ENCODE data around the gene TMEM245. TPM values are rescaled to one million over a fixed set of nuclear protein-coding genes. Genes with fewer than 3 reads are reported as not detected.

TMEM245 gene
- polyA plus RNA-seq, 1 experiment = 30.4 TPM

GRCh38 chr9:109012876-109013678, 106.7 kb downstream of the TMEM245 start, which contains the start of gene CTNNAL1:
Gene CTNNAL1 (minus strand): TSS chr9:109013499. CDS start chr9:109013442, 57 bp downstream.
- DNase-seq (ENCODE audit: low read depth) = peak; percentile 40
- Histone ChIP-seq H3K27me3 (ENCODE audit: control insufficient read depth, insufficient read depth, low read length) (no peaks in the 10 kb centered on the region), H3K4me3 (ENCODE audit: low read depth, low read length) (peak within 1 kb of the TSS; percentile 74), H3K36me3 (ENCODE audit: control insufficient read depth, insufficient read depth, low read length) (no peaks in the 10 kb centered on the region)
- ChIA-PET CTCF (interaction anchor here (0.6 to 1.5 kb wide), 3 partner anchors 63 to 340 kb away, joined by 3 to 4 read pairs (median 3); partner anchors contain the start of gene TMEM245), POLR2A (interaction anchor here (0.6 to 0.7 kb wide), 3 partner anchors 13 to 79 kb away, joined by 3 read pairs; partner anchors contain the start of gene ABITRAM)
- no peak for TF ChIP-seq CTCF (IDR thresholded peaks at IDR 0.05; ENCODE audit: insufficient read depth, low read depth, low read length)

GRCh38 chr9:109012009-109012875, 107.5 kb downstream of the TMEM245 start:
- Histone ChIP-seq H3K27me3 (ENCODE audit: control insufficient read depth, insufficient read depth, low read length) (no peaks in the 10 kb centered on the region), H3K4me3 (ENCODE audit: low read depth, low read length) (peak overlapping the region; percentile 74), H3K36me3 (ENCODE audit: control insufficient read depth, insufficient read depth, low read length) (no peaks in the 10 kb centered on the region)
- no peak for TF ChIP-seq CTCF (IDR thresholded peaks at IDR 0.05; ENCODE audit: insufficient read depth, low read depth, low read length)
- CTCF ChIA-PET = interaction anchor here (0.6 to 1.3 kb wide), 2 partner anchors 62 to 339 kb away, joined by 3 read pairs; no protein-coding TSS in a partner anchor
- POLR2A ChIA-PET = interaction anchor here (0.6 to 0.7 kb wide), 2 partner anchors 13 to 44 kb away, joined by 3 read pairs; no protein-coding TSS in a partner anchor
- DNase-seq (ENCODE audit: low read depth) = peak; percentile 74

GRCh38 chr9:109011231-109011671, 108.5 kb downstream of the TMEM245 start:
- ChIA-PET POLR2A (no interaction called here), CTCF (no interaction called here)
- no peak for DNase-seq (ENCODE audit: low read depth)
- H3K36me3 ChIP-seq (ENCODE audit: control insufficient read depth, insufficient read depth, low read length) = no peaks in the 10 kb centered on the region
- TF ChIP-seq CTCF (IDR thresholded peaks at IDR 0.05; ENCODE audit: insufficient read depth, low read depth, low read length) = no peak
- no peaks in the 10 kb centered on the region for H3K27me3 ChIP-seq (ENCODE audit: control insufficient read depth, insufficient read depth, low read length)
- peak overlapping the region; percentile 74 for H3K4me3 ChIP-seq (ENCODE audit: low read depth, low read length)

GRCh38 chr9:109010746-109011145, 109.0 kb downstream of the TMEM245 start:
- POLR2A ChIA-PET = no interaction called here
- CTCF ChIA-PET = no interaction called here
- peak; percentile 14 for DNase-seq (ENCODE audit: low read depth)
- no peaks in the 10 kb centered on the region for H3K27me3 ChIP-seq (ENCODE audit: control insufficient read depth, insufficient read depth, low read length)
- H3K36me3 ChIP-seq (ENCODE audit: control insufficient read depth, insufficient read depth, low read length) = no peaks in the 10 kb centered on the region
- no peak for TF ChIP-seq CTCF (IDR thresholded peaks at IDR 0.05; ENCODE audit: insufficient read depth, low read depth, low read length)
- H3K4me3 ChIP-seq (ENCODE audit: low read depth, low read length) = no peak overlapping the region
